Fibroblast of the aortic adventitia (primary cell): ENCODE data around the gene ALS2CL. TPM values are rescaled to one million over a fixed set of nuclear protein-coding genes. Genes with fewer than 3 reads are reported as not detected.
"Not testable (repeated sequence)": the region's sequence is repeated elsewhere in the genome, so short reads cannot be mapped to it uniquely, and the experiment has no call there.

ENCODE experiments used
- DNase-seq: peaks from one replicate; pipeline ENCODE4 v3.0.0-alpha.2; 2010; ENCODE audit warnings: low read depth
- H3K4me3 ChIP-seq: 2 replicates; pipeline ENCODE4 v1.5.1; 2011; ENCODE audit warnings: low read depth, mild to moderate bottlenecking, control low read depth, low read length, moderate library complexity
- total RNA-seq: library from RNA; depleted of rRNA; stranded (reverse); fragments of >200 nt; gene quantifications from 2 replicates; pipeline ENCODE4 v1.2.3, GENCODE V29; 2012; ENCODE audit warnings: low replicate concordance
- TF ChIP-seq, protein P1 (sequence below): IDR thresholded peaks from 2 replicates; pipeline ENCODE4 v1.5.1; 2011; ENCODE audit warnings: mild to moderate bottlenecking, low read length, control low read depth, inconsistent platforms; ENCODE audit not compliant: insufficient read depth

Gene ALS2CL, protein sequence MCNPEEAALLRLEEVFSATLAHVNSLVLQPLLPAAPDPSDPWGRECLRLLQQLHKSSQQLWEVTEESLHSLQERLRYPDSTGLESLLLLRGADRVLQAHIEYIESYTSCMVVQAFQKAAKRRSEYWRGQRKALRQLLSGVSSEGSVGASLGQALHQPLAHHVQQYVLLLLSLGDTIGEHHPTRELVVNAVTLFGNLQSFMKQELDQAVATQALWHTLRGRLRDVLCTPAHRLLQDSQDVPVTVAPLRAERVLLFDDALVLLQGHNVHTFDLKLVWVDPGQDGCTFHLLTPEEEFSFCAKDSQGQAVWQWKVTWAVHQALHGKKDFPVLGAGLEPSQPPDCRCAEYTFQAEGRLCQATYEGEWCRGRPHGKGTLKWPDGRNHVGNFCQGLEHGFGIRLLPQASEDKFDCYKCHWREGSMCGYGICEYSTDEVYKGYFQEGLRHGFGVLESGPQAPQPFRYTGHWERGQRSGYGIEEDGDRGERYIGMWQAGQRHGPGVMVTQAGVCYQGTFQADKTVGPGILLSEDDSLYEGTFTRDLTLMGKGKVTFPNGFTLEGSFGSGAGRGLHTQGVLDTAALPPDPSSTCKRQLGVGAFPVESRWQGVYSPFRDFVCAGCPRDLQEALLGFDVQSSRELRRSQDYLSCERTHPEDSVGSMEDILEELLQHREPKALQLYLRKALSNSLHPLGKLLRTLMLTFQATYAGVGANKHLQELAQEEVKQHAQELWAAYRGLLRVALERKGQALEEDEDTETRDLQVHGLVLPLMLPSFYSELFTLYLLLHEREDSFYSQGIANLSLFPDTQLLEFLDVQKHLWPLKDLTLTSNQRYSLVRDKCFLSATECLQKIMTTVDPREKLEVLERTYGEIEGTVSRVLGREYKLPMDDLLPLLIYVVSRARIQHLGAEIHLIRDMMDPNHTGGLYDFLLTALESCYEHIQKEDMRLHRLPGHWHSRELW
- 0.16 and 0.18 TPM in 2 replicates for total RNA-seq

DNA sequence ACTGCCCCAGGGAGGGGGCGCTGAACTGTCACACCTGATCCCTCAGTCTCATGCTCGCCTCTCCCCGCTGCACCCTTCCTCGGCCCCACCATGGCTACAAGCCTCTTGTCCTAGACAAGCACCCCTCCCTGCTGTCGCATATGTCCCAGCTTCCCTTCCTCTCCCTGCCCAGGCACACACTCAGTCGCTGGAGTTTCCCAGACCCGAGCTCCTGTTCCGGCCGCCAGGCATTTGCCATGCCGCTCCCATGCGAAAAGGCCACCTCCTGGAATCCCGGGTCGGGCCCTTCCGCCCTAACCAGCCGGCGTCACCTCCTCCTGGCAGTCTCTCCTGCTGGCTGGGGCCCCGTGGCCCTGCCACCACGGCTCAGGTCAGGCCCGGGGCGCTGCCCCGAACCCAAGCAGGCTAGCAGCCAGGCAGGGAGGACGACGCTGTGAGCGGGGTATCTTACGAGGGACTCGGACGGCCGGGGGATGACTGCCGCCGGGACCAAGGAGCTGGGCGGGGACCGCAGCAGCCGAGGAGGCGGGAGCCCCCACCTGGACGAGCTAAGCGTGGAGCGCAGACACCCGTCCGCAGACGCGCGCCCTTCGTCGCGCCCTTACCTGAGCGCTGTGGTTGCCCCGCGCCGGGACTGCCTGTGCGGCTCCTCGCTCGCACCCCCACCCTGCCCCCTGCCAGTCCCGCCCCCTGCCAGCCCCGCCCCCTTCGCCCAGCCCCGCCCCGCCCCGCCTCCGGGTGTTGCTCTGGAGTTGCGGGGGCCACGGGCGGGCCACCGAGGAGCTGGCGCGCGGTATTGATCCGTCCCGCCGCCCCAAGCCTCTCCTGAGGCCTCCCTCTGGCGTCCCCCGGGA is at the start of gene ALS2CL:
TSS of gene ALS2CL (minus strand) at position 642 of the 854 bp plus-strand sequence. CDS start 4,239 bp downstream, outside the sequence.
- peak within 1 kb of the TSS; percentile 66 for H3K4me3 ChIP-seq
- TF ChIP-seq, protein P1, sequence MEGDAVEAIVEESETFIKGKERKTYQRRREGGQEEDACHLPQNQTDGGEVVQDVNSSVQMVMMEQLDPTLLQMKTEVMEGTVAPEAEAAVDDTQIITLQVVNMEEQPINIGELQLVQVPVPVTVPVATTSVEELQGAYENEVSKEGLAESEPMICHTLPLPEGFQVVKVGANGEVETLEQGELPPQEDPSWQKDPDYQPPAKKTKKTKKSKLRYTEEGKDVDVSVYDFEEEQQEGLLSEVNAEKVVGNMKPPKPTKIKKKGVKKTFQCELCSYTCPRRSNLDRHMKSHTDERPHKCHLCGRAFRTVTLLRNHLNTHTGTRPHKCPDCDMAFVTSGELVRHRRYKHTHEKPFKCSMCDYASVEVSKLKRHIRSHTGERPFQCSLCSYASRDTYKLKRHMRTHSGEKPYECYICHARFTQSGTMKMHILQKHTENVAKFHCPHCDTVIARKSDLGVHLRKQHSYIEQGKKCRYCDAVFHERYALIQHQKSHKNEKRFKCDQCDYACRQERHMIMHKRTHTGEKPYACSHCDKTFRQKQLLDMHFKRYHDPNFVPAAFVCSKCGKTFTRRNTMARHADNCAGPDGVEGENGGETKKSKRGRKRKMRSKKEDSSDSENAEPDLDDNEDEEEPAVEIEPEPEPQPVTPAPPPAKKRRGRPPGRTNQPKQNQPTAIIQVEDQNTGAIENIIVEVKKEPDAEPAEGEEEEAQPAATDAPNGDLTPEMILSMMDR = no peak
- no peak for DNase-seq

DNA sequence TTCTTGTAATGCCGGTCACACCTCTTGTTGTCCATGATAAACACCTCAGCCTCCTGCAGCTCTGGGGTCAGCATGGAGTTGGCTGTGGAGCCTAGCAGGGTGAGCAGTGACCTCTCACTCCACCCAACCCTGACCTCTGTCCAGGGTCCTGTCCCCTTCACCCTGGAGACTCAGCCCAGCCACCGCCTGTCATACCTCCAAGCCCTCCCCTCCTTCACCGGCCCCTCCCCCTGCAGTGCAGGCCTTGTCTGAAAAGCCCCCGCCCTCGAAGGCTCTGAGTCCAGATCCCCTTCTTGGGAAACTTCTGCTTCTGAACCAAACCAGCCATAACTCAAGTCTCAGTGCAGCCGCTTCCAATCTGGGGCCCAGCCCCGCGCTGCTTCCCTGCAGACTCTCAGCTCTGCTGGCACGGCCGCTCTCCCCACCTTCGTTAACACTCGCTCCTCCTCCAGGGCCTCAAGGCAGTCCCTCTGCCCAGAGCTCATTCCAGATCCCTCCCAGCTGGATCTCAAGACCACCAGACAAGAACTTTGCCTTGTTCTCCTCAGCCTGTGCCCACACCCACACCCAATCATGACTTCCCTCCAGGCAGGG is 49.6 kb upstream of the ALS2CL start:
- TF ChIP-seq, protein P1 = no peak
- no peak for DNase-seq
- no peak overlapping the region for H3K4me3 ChIP-seq

DNA sequence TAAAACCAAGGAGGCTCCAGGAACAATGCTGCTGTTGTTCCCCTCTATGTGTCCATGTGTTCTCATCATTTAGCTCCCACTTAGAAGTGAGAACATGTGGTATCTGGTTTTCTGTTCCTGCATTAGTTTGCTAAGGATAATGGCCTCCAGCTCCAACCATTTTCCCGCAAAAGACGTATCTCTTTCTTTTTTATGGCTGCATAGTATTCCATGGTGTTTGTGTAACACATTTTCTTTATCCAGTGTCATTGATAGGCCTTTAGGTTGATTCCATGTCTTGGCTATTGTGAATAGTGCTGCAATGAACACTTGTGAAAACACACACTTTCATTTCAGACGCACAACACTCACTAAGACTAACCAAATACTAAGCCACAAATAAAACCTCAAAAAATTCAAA is 46.1 kb upstream of the ALS2CL start:
- H3K4me3 ChIP-seq, DNase-seq: not testable (repeated sequence)

DNA sequence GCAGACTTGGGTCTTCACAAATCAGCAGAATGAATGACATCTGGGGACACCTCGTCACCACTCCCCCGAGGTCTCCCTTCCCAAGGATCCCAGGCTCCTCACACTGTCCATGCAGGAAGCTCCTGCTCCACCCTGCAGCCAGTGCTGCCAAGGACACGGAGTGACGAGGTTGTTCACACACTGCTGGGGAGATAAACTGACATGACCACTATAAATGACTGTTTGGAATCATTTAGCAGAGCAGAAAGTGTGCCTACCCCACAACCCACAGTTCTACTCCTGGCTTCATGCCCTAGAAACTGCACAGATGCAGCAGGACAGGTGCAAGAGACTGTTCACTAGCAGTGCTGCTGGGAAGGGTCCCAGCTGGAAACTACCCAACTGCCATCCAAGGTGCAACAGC is 43.9 kb upstream of the ALS2CL start:
- no peak overlapping the region for H3K4me3 ChIP-seq
- no peak for DNase-seq
- TF ChIP-seq, protein P1 = no peak

DNA sequence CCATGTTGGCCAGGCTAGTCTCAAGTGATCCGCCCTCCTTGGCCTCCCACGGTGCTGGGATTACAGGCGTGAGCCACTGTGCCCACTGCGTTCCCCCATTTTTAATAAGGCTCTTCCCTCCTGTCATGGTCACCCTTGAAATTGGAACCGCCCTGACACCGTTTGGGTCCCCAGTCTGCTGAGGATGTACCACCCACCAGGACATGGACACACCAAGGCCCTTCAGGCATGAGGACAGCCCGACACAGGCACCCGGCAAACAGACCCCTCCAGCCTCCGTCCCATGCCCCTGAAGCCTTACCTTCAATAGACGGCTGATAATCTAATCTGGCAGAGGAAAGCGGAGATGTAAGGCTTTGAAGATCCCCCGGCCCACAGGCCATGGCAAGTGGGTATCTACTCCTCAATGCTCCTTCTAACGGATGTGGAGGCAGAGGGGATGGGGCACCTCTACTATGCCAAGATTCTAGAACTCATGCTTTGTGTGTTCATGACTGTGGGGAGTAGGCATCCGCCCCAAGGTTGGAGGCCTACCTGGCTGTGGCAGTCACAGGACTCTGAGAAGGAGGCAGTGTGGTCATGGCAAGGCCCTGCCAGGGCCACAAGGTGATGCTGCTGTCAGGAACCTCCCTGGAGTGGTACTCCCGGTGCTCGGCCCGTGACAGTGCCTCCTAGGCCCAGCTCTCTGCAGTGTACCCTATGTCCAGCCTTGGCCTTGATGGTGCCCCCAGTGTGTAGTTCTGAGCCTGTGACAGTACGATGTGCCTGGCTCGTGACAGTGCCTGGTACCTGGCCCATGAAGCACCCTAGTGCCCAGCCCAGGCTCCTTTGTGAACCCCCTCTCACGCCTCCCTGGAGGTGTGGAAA is 42.8 kb upstream of the ALS2CL start:
- H3K4me3 ChIP-seq = no peak overlapping the region
- no peak for DNase-seq
- TF ChIP-seq, protein P1 = no peak

DNA sequence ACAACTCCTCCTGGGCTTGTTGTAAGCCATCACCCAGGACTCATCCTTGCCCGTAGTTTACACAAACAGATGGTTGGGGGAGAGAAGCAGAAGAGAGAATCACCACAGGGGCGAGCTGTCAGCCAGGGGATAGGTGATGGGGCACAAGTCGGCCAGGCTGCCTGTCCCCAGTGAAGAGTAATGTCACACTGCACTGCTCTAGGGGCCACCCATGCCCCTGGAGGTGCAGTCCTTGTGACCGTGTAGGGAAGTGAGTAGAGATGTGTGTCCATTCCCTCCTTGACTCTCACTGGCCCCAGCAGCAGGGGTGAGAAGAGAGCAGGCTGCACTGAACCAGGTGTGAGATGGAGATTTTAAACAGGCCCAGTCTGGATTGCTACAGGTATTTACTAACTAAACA is 41.3 kb upstream of the ALS2CL start:
- TF ChIP-seq, protein P1 = no peak
- no peak overlapping the region for H3K4me3 ChIP-seq
- DNase-seq = no peak
